SU-DHL-6 (cell line): ENCODE measurements around the gene TMEM94.
"Not testable (repeated sequence)": the region's sequence is repeated elsewhere in the genome, so short reads cannot be mapped to it uniquely, and the experiment has no call there.

Experiments
- EZH2phosphoT487 ChIP-seq: fragments of 200-600 bp; sonication (generic), shearing (Covaris generic); conservative IDR thresholded peaks from 2 replicates; pipeline ENCODE4 v1.6.1; 2018; ENCODE audit warnings: mild to moderate bottlenecking, antibody characterized with exemption, low read length, moderate library complexity, mixed read lengths
- TF ChIP-seq, protein P1 (sequence below): fragments of 200-600 bp; sonication (generic); IDR thresholded peaks from one replicate; pipeline ENCODE4 v1.5.1; 2017; ENCODE audit warnings: antibody characterized with exemption, mild to moderate bottlenecking, low read length, moderate library complexity; ENCODE audit not compliant: insufficient read depth, poor library complexity, severe bottlenecking

- TF ChIP-seq, protein P1, sequence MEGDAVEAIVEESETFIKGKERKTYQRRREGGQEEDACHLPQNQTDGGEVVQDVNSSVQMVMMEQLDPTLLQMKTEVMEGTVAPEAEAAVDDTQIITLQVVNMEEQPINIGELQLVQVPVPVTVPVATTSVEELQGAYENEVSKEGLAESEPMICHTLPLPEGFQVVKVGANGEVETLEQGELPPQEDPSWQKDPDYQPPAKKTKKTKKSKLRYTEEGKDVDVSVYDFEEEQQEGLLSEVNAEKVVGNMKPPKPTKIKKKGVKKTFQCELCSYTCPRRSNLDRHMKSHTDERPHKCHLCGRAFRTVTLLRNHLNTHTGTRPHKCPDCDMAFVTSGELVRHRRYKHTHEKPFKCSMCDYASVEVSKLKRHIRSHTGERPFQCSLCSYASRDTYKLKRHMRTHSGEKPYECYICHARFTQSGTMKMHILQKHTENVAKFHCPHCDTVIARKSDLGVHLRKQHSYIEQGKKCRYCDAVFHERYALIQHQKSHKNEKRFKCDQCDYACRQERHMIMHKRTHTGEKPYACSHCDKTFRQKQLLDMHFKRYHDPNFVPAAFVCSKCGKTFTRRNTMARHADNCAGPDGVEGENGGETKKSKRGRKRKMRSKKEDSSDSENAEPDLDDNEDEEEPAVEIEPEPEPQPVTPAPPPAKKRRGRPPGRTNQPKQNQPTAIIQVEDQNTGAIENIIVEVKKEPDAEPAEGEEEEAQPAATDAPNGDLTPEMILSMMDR = not testable (repeated sequence)
- not testable (repeated sequence) for TF ChIP-seq EZH2phosphoT487
Measured at GRCh38 chr17:75445896-75446295, 10.5 kb upstream of the TMEM94 start.
